Choroid plexus epithelial cell (primary cell): ENCODE results near the gene F13A1.

Experiments
- DNase-seq: peaks from one replicate; pipeline ENCODE4 v3.0.0-alpha.2; 2010; ENCODE audit warnings: low read depth
- H3K4me3 ChIP-seq: 2 replicates; pipeline ENCODE4 v1.5.1; 2011; ENCODE audit warnings: low read depth, mild to moderate bottlenecking, control low read depth, low read length, moderate library complexity
- TF ChIP-seq, protein P1 (sequence below): conservative IDR thresholded peaks from 2 replicates; pipeline ENCODE4 v1.5.1; 2011; ENCODE audit warnings: low read depth, mild to moderate bottlenecking, control low read depth, inconsistent platforms, low read length, moderate library complexity

The F13A1 gene

DNA sequence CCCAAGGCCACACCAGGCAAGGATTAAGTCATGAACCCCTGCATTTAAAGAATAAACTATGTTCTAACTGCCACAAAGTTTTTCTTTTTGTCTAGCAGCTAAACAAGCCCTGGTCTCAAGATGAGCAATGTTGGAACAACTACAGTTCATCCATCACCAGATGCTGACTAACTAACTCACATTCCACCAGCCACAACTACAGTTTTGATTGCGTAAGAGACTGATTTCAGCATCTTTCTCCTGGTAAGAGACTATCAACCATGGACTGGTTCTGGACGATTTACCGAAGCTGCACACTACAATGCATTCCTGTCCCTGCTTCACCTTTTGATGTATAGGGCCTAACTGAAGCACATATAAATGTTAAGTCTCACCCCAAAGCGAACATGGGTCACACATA is 43.0 kb downstream of the F13A1 start:
- TF ChIP-seq, protein P1, sequence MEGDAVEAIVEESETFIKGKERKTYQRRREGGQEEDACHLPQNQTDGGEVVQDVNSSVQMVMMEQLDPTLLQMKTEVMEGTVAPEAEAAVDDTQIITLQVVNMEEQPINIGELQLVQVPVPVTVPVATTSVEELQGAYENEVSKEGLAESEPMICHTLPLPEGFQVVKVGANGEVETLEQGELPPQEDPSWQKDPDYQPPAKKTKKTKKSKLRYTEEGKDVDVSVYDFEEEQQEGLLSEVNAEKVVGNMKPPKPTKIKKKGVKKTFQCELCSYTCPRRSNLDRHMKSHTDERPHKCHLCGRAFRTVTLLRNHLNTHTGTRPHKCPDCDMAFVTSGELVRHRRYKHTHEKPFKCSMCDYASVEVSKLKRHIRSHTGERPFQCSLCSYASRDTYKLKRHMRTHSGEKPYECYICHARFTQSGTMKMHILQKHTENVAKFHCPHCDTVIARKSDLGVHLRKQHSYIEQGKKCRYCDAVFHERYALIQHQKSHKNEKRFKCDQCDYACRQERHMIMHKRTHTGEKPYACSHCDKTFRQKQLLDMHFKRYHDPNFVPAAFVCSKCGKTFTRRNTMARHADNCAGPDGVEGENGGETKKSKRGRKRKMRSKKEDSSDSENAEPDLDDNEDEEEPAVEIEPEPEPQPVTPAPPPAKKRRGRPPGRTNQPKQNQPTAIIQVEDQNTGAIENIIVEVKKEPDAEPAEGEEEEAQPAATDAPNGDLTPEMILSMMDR, result no peak
- peak; percentile 1 for DNase-seq
- no peak overlapping the region for H3K4me3 ChIP-seq

DNA sequence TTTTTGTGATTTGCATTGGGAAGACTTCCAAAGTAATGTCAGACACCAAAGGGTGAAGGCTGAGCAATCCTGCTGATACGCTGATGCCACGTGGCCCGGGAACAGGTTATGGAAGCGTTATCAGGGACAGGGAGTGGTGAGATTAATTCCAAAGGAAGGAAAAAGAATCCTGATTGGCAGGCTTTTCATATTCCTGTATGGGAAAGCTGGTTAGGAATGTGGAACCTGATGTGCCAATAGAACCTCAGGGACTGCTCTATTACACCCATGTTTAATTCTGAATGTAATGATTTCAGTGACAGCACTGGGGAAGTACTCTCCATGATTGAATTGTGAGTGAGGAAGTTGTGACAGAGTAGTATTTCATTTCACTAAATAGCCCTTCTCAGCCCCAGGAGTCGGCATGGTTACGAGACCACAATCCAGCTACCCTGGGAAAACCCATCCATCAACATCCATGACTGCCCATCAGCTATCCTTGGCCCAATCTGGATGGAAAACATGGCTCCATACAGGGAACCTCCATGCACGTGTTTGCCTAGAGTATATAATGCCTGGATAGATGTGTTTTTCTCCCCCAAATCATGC is 49.4 kb downstream of the F13A1 start:
- no peak for DNase-seq
- TF ChIP-seq, protein P1, result no peak
- H3K4me3 ChIP-seq, result no peak overlapping the region

DNA sequence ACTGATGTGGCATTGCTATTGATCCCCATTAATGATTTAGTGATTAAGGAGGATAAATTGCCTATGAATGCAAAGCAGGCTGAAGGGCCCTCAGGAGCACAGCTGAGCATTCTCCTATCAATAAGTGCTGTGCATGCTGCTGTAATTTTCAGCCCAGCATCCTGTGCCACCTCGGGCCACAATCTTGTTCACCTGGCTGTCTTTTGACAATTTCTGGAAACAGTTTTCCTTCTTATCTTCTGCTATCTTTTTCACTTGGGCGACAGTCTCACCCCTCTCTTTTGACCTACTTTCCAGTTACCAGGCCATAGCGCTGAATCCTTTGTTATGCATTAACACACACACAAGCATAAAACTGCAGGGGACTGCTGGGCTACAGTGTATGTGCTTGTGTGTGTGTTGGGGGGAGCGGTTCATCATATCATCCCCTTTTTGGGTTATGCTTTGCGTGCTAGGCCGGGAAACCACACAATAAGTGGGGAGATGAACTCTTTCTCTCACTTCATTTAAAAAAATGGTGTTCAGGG is 60.2 kb downstream of the F13A1 start:
- TF ChIP-seq, protein P1, result no peak
- no peak for DNase-seq

DNA sequence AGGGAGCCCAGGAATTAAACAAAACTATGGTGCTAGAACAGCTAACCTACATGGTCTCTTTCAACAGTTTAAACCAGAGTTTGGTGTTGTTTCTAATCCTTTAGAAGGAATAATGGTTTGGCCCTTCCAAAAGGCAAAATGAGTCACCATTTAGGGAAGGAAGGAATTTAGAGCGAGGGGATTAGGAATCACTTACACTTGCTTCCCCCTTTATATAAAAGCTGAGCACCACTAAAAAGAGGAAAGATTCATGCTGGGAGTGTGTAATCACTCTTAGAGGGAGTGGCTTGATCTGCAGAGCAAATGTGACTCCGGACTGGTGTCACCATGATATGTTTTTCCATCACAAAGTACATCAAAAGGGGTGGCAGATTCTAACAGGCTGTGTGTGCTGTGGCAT is 63.6 kb downstream of the F13A1 start:
- no peak overlapping the region for H3K4me3 ChIP-seq
- TF ChIP-seq, protein P1, result no peak
- no peak for DNase-seq

More for the DNA sequence above, 60.2 kb downstream of the F13A1 start:
- no peak overlapping the region for H3K4me3 ChIP-seq

DNA sequence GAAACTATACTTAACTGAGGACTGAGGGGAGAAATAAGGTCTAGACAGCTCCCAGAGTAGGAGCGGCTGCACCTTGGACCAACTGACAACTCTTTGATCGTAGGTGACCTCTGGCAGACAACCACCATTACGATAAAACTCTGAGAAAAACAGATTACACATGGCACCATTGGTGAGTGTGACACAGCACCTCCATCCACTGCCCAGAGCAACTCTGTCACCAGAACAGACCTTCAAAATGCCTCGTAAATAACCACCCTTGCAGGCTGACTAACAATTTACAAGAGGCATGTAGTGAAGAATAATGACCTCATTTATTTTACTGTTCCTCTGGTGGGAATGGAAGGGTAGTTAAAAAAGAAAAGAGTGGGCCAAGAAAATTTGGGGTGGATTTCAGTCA is 64.2 kb downstream of the F13A1 start:
- H3K4me3 ChIP-seq, result no peak overlapping the region
- no peak for DNase-seq
- TF ChIP-seq, protein P1, result no peak

DNA sequence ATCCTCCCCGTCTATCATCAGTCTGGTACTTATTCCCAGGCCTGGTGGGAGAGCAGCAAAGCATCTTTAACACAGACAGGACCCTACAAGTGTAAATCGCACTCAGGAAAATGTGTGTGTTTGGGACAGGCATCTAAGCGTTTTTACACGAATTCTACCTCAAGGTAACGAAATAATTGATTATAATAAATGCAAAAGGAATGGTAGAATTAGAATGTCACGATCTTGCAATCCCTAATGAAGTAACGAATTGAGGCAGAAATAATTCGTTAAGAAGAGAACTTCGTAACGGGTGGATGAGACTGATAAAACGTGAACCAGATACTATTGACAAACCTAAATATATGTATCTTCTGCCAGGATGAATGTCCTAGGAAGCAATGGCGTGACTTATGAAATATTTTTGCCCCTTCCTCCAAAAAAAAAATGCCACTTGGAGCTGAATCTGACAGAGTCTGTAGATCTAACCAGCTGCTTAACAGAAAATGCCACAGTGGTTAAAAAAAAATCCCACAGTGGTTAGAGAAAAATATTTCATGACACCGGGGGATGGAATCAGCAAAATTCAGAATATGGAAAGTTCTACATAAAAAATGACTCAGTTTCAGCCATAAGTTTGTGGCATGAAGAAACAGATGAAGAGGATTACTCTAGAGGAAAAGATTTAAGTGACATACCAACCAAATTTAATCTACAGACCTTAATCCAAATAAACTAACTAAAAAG is 68.7 kb downstream of the F13A1 start:
- H3K4me3 ChIP-seq, result no peak overlapping the region
- TF ChIP-seq, protein P1, result no peak
- no peak for DNase-seq

DNA sequence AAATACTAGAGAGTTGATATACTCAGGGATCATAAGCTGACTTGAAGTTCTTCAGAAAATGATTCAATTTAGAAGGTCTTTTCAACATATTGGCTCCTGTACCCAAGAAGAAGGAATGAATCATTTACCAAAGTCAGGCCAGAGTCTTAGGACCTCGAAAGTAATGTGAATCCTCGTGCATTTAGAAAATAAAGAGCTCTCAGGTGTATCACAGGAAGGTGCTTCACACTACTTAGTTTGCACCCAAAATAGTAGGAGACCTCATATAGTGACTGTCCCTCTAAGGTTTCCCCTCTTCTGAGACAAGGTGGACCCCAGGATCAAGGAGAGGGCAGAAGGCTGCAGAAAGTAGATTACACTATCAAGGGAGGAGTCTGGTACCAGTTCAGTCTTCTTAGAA is 71.8 kb downstream of the F13A1 start:
- TF ChIP-seq, protein P1, result no peak

More for the DNA sequence above, 71.8 kb downstream of the F13A1 start:
- no peak overlapping the region for H3K4me3 ChIP-seq
- DNase-seq, result no peak
